HL-60/S4 treated with phorbol 12-myristate 13-acetate at 8.2 ng/mL for 4 days and 3 days (cell line): Measurements from ENCODE around the gene GABRG2.
"Not testable (repeated sequence)": the region's sequence is repeated elsewhere in the genome, so short reads cannot be mapped to it uniquely, and the experiment has no call there.

Experiments used
- in situ Hi-C: fragments of 300-500 bp; cut with MboI; formaldehyde crosslinking; loops from 2 replicates; pipeline ENCODE4 v1.15.0; 2022; ENCODE audit warnings: low sequenced_read_pairs

Gene GABRG2

DNA sequence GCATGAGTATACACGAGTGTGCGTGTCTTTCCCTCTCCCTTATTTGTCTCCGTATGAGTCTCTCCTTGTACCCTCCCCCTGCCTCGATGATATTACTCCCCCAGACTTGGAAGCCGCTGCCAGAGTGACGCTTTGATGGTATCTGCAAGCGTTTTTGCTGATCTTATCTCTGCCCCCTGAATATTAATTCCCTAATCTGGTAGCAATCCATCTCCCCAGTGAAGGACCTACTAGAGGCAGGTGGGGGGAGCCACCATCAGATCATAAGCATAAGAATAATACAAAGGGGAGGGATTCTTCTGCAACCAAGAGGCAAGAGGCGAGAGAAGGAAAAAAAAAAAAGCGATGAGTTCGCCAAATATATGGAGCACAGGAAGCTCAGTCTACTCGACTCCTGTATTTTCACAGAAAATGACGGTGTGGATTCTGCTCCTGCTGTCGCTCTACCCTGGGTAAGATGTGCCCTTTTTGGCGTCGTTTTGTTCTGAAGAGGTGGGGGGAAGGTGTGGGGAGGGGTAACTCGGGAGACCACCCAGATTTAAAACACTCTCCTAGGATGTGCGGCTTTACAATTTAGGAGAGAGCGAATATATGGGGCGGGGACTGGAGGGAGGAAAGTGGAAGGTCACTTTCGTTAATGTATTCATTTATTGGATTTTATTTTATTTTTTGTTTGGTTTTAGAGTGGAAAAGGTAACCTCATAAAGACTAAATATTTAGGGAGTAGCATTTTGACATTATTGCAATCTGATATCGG lies at the start of gene GABRG2:
GABRG2 (plus strand) TSS at position 119 of the 757 bp plus-strand sequence; CDS start at position 346, 227 bp downstream.
- in situ Hi-C loops = no loop called here

DNA sequence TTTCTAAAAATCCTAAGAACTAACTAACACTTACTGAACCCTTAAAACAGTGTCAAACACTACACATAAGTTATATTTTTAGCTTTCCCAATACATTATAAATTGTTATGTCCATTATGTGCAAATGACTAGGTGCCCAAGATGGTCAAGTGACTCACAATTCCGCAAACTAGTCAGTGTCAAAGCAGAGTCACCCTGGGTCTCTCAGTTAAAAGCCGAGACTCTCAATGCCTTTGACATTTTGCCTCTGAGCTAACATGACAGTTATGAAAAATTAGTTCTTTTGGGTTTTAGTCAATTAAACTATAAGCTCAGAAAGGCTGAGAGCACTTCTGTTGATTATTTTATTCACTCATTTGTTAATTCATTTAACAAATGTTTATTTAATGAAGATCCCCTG lies 42.3 kb upstream of the GABRG2 start:
- in situ Hi-C loops = no loop called here

DNA sequence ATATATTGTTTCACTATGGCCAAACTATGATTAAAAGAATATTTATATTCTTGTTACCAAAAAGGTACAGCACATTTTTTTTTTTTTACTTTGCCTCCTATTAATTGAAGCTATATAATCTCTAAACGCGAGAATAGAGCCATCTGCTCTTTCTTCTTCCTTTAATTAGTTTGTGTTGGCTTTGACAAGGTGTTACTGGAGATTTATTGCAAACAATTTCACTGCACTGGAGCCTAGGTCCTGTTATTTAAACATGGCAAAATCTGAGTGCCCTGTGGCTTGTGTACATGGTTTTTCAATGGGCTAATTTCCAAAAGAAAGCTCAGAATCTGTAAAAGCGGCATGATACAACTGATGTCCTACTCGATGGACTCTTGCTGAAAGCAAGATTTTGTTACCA lies 40.8 kb upstream of the GABRG2 start:
- in situ Hi-C loops = no loop called here

DNA sequence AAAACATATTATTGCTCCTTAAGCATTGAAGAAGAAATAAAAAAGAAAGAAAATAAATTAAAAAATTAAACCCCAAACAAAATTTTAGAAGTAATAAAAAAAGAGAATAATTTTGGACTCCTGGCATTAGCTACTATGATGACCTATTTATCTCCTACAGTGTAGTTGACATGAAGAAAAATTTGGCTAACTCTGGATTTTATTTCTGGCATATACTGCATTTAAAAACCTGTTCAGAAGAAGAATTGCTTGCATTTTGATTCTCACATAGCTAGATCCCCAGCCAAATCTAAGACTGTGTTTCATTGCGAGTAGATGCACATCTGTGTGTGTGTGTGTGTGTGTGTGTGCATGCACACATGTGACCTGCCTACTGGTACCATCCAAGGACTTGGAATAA lies 30.1 kb upstream of the GABRG2 start:
- in situ Hi-C loops = no loop called here

GRCh38 chr5:162047279-162047678 lies 20.3 kb upstream of the GABRG2 start:
- in situ Hi-C loops = no loop called here

- in situ Hi-C loops = no loop called here
Observed at GRCh38 chr5:162052676-162053075, 14.9 kb upstream of the GABRG2 start.

DNA sequence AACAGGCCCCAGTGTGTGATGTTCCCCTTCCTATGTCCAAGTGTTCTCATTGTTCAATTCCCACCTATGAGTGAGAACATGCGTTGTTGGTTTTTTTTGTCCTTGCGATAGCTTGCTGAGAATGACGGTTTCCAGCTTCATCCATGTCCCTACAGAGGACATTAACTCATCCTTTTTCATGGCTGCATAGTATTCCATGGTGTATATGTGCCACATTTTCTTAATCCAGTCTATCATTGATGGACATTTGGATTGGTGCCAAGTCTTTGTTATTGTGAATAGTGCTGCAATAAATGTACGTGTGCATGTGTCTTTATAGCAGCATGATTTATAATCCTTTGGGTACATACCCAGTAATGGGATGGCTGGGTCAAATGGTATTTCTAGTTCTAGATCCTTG lies 12.5 kb upstream of the GABRG2 start:
- in situ Hi-C loops = not testable (repeated sequence)

GRCh38 chr5:162067162-162067561 lies 411 bp upstream of the GABRG2 start:
- in situ Hi-C loops = no loop called here

DNA sequence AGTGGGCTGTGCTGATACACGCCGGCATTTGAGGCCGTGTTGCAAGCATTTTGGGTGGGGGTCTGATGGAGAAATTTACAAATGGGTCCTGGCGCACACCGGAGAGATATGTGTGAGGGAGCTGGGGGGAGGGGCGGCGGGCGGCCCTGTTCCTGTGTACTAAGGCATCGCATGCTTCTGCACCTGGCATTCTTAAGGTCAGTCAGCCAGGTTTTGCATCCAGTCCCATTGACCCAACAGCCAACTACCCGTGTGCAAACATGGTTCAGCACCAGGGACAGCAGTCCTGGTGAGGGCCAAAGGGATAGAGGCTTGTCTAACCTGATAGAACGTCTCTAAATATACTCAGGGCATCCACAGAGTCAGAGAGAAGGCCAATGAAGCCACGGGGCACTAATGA lies 839 bp downstream of the GABRG2 start:
- in situ Hi-C loops = no loop called here

- in situ Hi-C loops = no loop called here
Observed at GRCh38 chr5:162068936-162069335, 1.4 kb downstream of the GABRG2 start.

- in situ Hi-C loops = no loop called here
Observed at GRCh38 chr5:162078805-162079204, 11.2 kb downstream of the GABRG2 start.

DNA sequence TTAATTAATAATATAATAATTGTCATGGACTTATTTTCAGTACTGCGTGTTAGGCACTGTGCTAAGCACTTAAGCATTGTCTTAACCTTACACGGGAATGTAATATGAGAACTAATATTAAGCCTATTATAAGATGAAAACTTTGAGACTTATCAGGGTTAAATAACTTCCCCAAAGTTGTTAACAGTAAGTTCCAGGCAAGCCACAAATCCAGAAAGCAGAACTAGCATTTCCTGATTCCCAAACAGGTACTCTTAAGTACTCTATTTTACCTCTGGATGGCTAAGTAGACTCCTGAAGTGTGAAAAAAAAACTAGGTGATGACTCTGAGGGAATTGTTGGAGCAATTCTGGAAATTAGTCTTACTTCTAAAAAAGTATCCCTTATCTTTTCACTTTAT lies 23.8 kb downstream of the GABRG2 start:
- in situ Hi-C loops = no loop called here

- in situ Hi-C loops = no loop called here
Observed at GRCh38 chr5:162096448-162096847, 28.9 kb downstream of the GABRG2 start.

GRCh38 chr5:162107591-162107990 lies 40.0 kb downstream of the GABRG2 start:
- in situ Hi-C loops = no loop called here

- in situ Hi-C loops = no loop called here
Observed at GRCh38 chr5:162119801-162120200, 52.2 kb downstream of the GABRG2 start.

DNA sequence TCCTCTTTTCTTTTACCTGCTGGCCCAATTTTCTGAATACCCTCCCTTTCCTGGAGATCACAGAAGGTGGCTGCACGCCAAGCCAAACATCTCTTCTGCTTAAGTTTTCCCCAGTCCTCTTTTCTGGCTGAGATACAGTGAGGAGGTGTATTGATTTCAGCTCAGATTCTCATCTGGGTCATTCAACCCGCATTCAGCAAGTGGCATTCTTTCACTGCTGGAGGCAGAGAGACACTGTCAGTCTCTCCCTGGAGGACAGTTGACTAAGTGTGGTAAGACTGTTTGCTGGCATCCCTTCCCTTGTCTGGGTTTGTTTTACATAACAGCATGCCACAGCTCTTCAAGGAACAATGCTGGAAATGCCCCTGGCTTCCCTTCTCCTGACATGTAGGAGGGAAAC lies 60.5 kb downstream of the GABRG2 start:
- in situ Hi-C loops = no loop called here

GRCh38 chr5:162132348-162132747 lies 64.8 kb downstream of the GABRG2 start:
- in situ Hi-C loops = no loop called here

DNA sequence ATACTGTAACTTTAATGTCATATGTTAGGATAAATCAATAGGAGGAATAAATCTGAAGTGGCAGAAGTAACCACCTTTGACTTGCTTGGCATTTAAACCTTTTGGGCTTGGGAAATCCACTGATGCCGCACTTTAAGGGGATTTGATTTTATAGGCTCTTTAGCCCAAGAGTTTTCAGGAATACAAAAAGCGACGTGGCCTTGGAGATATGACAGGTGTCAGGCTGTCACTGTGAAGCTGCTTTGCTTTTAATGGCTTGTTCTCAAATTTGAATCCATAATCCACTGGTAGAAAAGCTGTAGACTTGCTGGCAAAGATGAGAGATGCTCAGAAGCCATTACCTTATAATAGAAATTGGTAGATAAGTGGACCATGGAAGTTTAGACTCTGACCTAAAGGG lies 71.6 kb downstream of the GABRG2 start:
- in situ Hi-C loops = no loop called here

DNA sequence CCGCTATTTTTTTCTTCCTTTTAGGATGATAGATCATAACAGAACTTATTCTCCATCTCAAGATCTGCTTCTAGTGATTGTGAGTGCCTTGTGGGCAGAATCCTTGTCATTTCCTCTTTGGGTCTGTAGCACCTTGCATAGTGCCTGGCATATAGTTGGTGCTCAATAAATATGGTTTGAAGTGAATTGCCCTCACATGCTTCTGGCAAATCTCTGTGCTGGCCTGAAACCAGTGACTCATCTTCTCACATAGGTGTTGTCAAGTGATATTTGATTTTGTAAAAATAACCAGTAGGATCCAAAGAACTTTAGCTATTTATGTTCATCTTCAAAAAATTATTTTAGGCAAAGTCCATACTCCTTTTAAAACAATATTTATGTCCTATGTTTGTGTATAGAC lies 86.7 kb downstream of the GABRG2 start:
- in situ Hi-C loops = no loop called here

DNA sequence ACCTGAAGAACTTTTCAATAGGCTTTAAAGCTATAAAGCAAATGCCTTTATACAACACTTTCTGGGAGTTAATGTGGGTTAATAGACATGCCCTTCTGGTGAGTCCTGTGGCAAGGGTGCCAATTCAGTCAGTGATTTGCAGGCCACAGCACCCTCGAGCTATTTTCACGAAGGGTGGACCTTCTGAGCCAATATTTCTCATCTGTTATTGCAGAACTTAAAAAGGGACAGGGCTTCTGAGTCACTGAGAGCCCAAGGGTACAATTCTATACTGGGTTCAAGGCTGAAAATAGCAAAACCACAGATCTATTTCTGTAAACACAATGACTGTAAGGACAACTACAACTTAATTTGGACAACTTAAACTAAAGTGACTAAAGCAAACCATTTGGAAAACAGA lies 92.8 kb downstream of the GABRG2 start:
- in situ Hi-C loops = no loop called here

DNA sequence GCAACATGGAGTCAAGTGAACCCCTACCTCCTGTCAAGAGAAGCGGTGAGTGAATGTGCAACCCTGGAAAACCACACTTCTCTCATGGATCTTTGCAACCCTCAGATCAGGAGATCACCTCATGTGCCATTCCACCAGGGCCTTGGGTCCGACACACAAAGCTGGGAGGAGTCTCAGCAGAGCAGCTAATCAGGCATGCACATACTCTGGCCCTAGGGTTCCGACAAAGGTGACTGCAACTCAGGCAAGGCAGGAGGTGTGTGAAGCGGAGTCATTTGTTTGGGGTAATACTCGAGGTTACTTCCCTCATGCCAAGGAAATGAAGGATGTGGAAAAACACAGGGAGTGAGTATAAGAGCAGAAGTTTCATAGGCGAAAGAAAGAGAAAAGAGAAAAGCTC lies 96.1 kb downstream of the GABRG2 start:
- in situ Hi-C loops = no loop called here

GRCh38 chr5:162174358-162174974 lies 106.9 kb downstream of the GABRG2 start:
- in situ Hi-C loops = no loop called here

DNA sequence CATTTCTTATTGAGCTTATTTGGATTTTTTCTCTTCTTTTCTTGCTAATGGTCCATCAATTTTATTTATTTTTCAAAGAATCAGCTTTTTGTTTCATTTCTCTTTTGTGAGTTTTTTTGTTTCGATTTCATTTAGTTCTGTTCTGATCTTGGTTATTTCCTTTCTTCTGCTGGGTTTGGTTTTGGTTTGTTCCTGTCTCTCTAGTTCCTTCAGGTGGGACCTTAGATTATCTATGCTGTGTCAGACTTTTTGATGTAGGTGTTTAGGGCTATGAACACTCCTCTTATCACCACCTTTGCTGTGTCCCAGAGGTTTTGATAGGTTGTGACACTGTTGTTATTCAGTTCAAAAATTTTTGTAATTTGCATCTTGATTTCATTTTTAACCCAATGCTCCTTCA lies 119.8 kb downstream of the GABRG2 start:
- in situ Hi-C loops = no loop called here
